Measurements from ENCODE around the gene FLNA. TPM values are rescaled to one million over a fixed set of nuclear protein-coding genes. Genes with fewer than 3 reads are reported as not detected.
"Not testable (repeated sequence)": the region's sequence is repeated elsewhere in the genome, so short reads cannot be mapped to it uniquely, and the experiment has no call there.

FLNA gene
- total RNA-seq, 2 donors from 2014 or later: 1,074 to 1,251 TPM

DNA sequence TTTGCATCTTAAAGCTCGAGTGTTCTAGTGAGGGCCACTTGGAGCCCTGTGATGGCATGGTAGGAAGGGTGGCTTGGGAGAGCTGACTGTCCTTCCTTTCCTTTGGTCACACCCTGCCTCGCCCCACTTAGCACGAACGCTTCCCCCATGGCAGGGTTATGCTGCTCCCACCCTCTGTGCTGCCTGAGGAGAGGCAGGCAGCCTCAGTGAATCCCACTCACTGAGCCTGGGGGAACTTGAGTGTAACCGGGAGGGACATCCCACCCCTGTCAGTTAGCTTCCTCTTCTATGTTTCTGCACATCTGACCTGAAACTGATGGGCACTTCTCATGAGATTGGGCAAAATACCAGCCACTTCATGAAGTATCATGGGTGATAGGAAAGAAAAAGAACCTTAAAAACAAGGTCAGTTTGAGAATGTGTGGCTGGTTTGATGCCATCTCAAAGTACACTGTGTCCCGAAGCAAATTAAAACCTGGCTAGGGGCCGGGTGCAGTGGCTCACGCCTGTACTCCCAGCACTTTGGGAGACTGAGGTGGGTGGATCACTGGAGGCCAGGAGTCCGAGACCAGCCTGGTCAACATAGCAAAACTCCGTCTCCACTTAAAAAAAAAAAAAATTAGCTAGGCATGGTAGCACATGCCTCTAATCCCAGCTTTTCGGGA, 68.8 kb downstream of the FLNA start:
- H3K27ac Mint-ChIP-seq: no peak overlapping the region
- no peaks in the 10 kb centered on the region for H3K4me1 Mint-ChIP-seq
- TF ChIP-seq CTCF (conservative IDR thresholded peaks at IDR 0.05): no peak
- no peak overlapping the region for H3K9ac ChIP-seq (ENCODE audit: extremely low read depth, low read length, poor library complexity, severe bottlenecking)
- H3K36me3 ChIP-seq (ENCODE audit: control insufficient read depth, insufficient read depth, low read length): no peaks in the 10 kb centered on the region
- H3K4me1 ChIP-seq (ENCODE audit: control insufficient read depth, insufficient read depth, low read length): no peaks in the 10 kb centered on the region
- no peak overlapping the region for H3K4me3 ChIP-seq (ENCODE audit: low read length)
- no peaks in the 10 kb centered on the region for H3K36me3 Mint-ChIP-seq (ENCODE audit: low read depth)
- DNase-seq: no peak
- H3K27ac ChIP-seq (ENCODE audit: low read depth, low read length): peak overlapping the region; percentile 83
- H3K9me3 ChIP-seq (ENCODE audit: control insufficient read depth, low read length): no peaks in the 10 kb centered on the region
- H3K27me3 ChIP-seq (ENCODE audit: control insufficient read depth, insufficient read depth, low read length, poor library complexity, severe bottlenecking): no peaks in the 10 kb centered on the region
- WGBS, 2 experiments (ENCODE audit: insufficient coverage in 1 of 2, insufficient read length in 1 of 2): 87% methylated on average over 10 of the region's 11 CpGs; no CpG with 5 or more reads in 1 of the 2 experiments
- H3K27me3 Mint-ChIP-seq (ENCODE audit: insufficient read depth): no peaks in the 10 kb centered on the region
- no peak overlapping the region for H3K4me3 Mint-ChIP-seq
- H3K9me3 Mint-ChIP-seq: peaks cover 71% of the 10 kb centered on the region

- H3K4me1 Mint-ChIP-seq: no peaks in the 10 kb centered on the region
- Histone ChIP-seq H3K9me3 (ENCODE audit: control insufficient read depth, low read length) (no peaks in the 10 kb centered on the region), H3K27ac (ENCODE audit: low read depth, low read length) (peak overlapping the region; percentile 83), H3K4me3 (ENCODE audit: low read length) (no peak overlapping the region), H3K36me3 (ENCODE audit: control insufficient read depth, insufficient read depth, low read length) (no peaks in the 10 kb centered on the region), H3K27me3 (ENCODE audit: control insufficient read depth, insufficient read depth, low read length, poor library complexity, severe bottlenecking) (no peaks in the 10 kb centered on the region), H3K4me1 (ENCODE audit: control insufficient read depth, insufficient read depth, low read length) (no peaks in the 10 kb centered on the region), H3K9ac (ENCODE audit: extremely low read depth, low read length, poor library complexity, severe bottlenecking) (no peak overlapping the region)
- H3K9me3 Mint-ChIP-seq: peaks cover 69% of the 10 kb centered on the region
- no peaks in the 10 kb centered on the region for H3K36me3 Mint-ChIP-seq (ENCODE audit: low read depth)
- DNase-seq: no peak
- no peak overlapping the region for H3K4me3 Mint-ChIP-seq
- WGBS, 2 experiments (ENCODE audit: insufficient coverage in 1 of 2, insufficient read length in 1 of 2): 60 to 83% methylated on average over 1 to 10 of the region's 10 CpGs
- no peak for TF ChIP-seq CTCF (conservative IDR thresholded peaks at IDR 0.05)
- H3K27me3 Mint-ChIP-seq (ENCODE audit: insufficient read depth): no peaks in the 10 kb centered on the region
- no peak overlapping the region for H3K27ac Mint-ChIP-seq
These were observed 69.6 kb downstream of the FLNA start for GRCh38 chrX:154304846-154305245.

- 93% methylated on average over 7 of the region's 8 CpGs; no CpG with 5 or more reads in 1 of the 2 experiments for WGBS, 2 experiments (ENCODE audit: insufficient coverage in 1 of 2, insufficient read length in 1 of 2)
- Mint-ChIP-seq H3K27ac (no peak overlapping the region), H3K27me3 (ENCODE audit: insufficient read depth) (no peaks in the 10 kb centered on the region), H3K4me3 (no peak overlapping the region), H3K9me3 (peaks cover 75% of the 10 kb centered on the region), H3K4me1 (no peaks in the 10 kb centered on the region), H3K36me3 (ENCODE audit: low read depth) (no peaks in the 10 kb centered on the region)
- Histone ChIP-seq H3K36me3 (ENCODE audit: control insufficient read depth, insufficient read depth, low read length) (no peaks in the 10 kb centered on the region), H3K4me3 (ENCODE audit: low read length) (no peak overlapping the region), H3K27me3 (ENCODE audit: control insufficient read depth, insufficient read depth, low read length, poor library complexity, severe bottlenecking) (no peaks in the 10 kb centered on the region), H3K9ac (ENCODE audit: extremely low read depth, low read length, poor library complexity, severe bottlenecking) (no peak overlapping the region), H3K4me1 (ENCODE audit: control insufficient read depth, insufficient read depth, low read length) (no peaks in the 10 kb centered on the region), H3K27ac (ENCODE audit: low read depth, low read length) (no peak overlapping the region), H3K9me3 (ENCODE audit: control insufficient read depth, low read length) (no peaks in the 10 kb centered on the region)
- TF ChIP-seq CTCF (conservative IDR thresholded peaks at IDR 0.05): no peak
- DNase-seq: no peak
These were observed 71.0 kb downstream of the FLNA start for GRCh38 chrX:154303476-154303875.

GRCh38 chrX:154302998-154303397, 71.4 kb downstream of the FLNA start:
- H3K4me1 ChIP-seq (ENCODE audit: control insufficient read depth, insufficient read depth, low read length); H3K9ac ChIP-seq (ENCODE audit: extremely low read depth, low read length, poor library complexity, severe bottlenecking); H3K4me3 Mint-ChIP-seq; H3K27me3 ChIP-seq (ENCODE audit: control insufficient read depth, insufficient read depth, low read length, poor library complexity, severe bottlenecking); H3K36me3 ChIP-seq (ENCODE audit: control insufficient read depth, insufficient read depth, low read length); H3K27ac Mint-ChIP-seq; H3K27me3 Mint-ChIP-seq (ENCODE audit: insufficient read depth); H3K9me3 ChIP-seq (ENCODE audit: control insufficient read depth, low read length); H3K4me1 Mint-ChIP-seq; H3K36me3 Mint-ChIP-seq (ENCODE audit: low read depth); H3K27ac ChIP-seq (ENCODE audit: low read depth, low read length); H3K4me3 ChIP-seq (ENCODE audit: low read length); DNase-seq: not testable (repeated sequence)
- H3K9me3 Mint-ChIP-seq: peaks cover 74% of the 10 kb centered on the region
- WGBS, 2 experiments (ENCODE audit: insufficient coverage in 1 of 2, insufficient read length in 1 of 2): 86% methylated on average over 6 of the region's 7 CpGs; no CpG with 5 or more reads in 1 of the 2 experiments
